ENCODE measurements around the gene RGS6.

DNA sequence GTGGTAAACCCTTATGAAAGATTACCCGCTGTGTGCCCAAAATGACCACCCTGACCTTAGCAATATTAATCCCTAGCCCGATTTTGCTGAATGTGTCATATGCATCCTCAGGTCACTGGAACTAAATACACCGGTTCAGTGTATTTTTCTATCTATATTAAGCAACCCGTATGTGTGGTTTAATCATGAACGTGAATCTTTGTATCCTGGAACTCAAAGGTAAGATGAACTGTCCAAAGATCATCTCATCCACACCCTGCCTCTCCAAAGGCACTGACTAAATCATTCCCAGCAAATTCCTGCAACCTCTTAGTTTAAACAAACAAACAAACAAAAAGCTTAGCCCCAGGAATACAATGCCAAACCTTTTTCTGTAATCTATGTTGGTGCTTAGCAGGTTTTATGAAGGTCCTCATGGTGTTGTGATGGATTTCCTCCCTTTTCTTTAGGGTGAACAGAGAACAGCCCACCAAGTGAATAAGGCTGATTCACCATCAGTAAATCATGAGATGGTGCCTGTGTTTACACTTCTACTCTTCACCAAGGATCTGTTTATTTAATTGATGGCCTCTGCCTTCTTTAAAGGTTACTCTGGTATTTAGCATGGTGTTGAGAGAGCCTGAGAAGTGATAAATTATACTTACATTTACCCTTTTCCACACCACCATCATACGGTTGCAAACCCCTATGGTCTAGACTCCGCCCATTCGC is 663.1 kb downstream of the RGS6 start:
- TF ChIP-seq CTCF (IDR thresholded peaks at IDR 0.05; ENCODE audit: insufficient read depth, low read depth, low read length) = no peak
- TF ChIP-seq EZH2 (IDR thresholded peaks at IDR 0.05; ENCODE audit: insufficient read depth, low read length) = no peak

All from astrocyte (in vitro differentiated cells and primary cell).